ENCODE data around the gene AGAP2. TPM values are rescaled to one million over a fixed set of nuclear protein-coding genes. Genes with fewer than 3 reads are reported as not detected.

Gene AGAP2
- total RNA-seq, 2 donors from 2014 or later = 3.2 to 5.0 TPM

GRCh38 chr12:57740656-57741412 is 2.3 kb upstream of the AGAP2 start:
- ATAC-seq (no peak), DNase-seq (peak; percentile 47)
- intact Hi-C loops (cut with DNase I) = no loop called here

GRCh38 chr12:57739914-57740538 is 1.5 kb upstream of the AGAP2 start:
- ATAC-seq (no peak), DNase-seq (no peak)
- intact Hi-C loops (cut with DNase I) = no loop called here

- DNase-seq (no peak), ATAC-seq (no peak)
- intact Hi-C loops (cut with DNase I) = no loop called here
Observed at GRCh38 chr12:57739387-57739786, 845 bp upstream of the AGAP2 start.

- DNase-seq = no peak
- peak; percentile 6 to 11 for ATAC-seq
- intact Hi-C loops (cut with DNase I) = no loop called here
Observed at GRCh38 chr12:57737467-57738460, 778 bp downstream of the AGAP2 start.

GRCh38 chr12:57736741-57737466 is 1.6 kb downstream of the AGAP2 start:
- DNase-seq (no peak), ATAC-seq (no peak)
- intact Hi-C loops (cut with DNase I) = no loop called here

- DNase-seq = peak; percentile 40
- intact Hi-C loops (cut with DNase I) = no loop called here
- ATAC-seq = peak; percentile 26 to 40
Observed at GRCh38 chr12:57735952-57736740, 2.4 kb downstream of the AGAP2 start.

- DNase-seq (no peak), ATAC-seq (no peak)
- intact Hi-C loops (cut with DNase I) = no loop called here
Observed at GRCh38 chr12:57735198-57735855, 3.2 kb downstream of the AGAP2 start.

- ATAC-seq (no peak), DNase-seq (no peak)
- intact Hi-C loops (cut with DNase I) = no loop called here
Observed at GRCh38 chr12:57734591-57734990, 4.0 kb downstream of the AGAP2 start.

- DNase-seq (no peak), ATAC-seq (no peak)
- intact Hi-C loops (cut with DNase I) = no loop called here
Observed at GRCh38 chr12:57733928-57734327, 4.6 kb downstream of the AGAP2 start.

GRCh38 chr12:57732726-57733593 is 5.6 kb downstream of the AGAP2 start:
- intact Hi-C loops (cut with DNase I) = no loop called here
- ATAC-seq = no peak
- no peak for DNase-seq

GRCh38 chr12:57732270-57732669 is 6.3 kb downstream of the AGAP2 start:
- no peak for ATAC-seq
- no peak for DNase-seq
- intact Hi-C loops (cut with DNase I) = no loop called here

GRCh38 chr12:57731411-57732080 is 7.0 kb downstream of the AGAP2 start:
- DNase-seq (no peak), ATAC-seq (no peak)
- intact Hi-C loops (cut with DNase I) = no loop called here

GRCh38 chr12:57730336-57731067 is 8.0 kb downstream of the AGAP2 start:
- ATAC-seq = no peak
- intact Hi-C loops (cut with DNase I) = no loop called here

GRCh38 chr12:57729321-57729844 is 9.2 kb downstream of the AGAP2 start:
- DNase-seq (no peak), ATAC-seq (no peak)
- intact Hi-C loops (cut with DNase I) = no loop called here

More at GRCh38 chr12:57730336-57731067, 8.0 kb downstream of the AGAP2 start:
- DNase-seq = no peak

- DNase-seq (no peak), ATAC-seq (peak in 1 of 2 donors; percentile 2)
- intact Hi-C loops (cut with DNase I) = no loop called here
Observed at GRCh38 chr12:57727758-57728395, 10.7 kb downstream of the AGAP2 start.
